COR-L47 (cell line): ENCODE results near the gene FBXO21.
"Not testable (repeated sequence)": the region's sequence is repeated elsewhere in the genome, so short reads cannot be mapped to it uniquely, and the experiment has no call there.

Experiments used
- DNase-seq: peaks from one replicate; lab custom pipeline; 2025; lab: John Stamatoyannopoulos, UW

The FBXO21 gene

GRCh38 chr12:117104003-117104402 is 86.3 kb downstream of the FBXO21 start:
- DNase-seq = not testable (repeated sequence)

GRCh38 chr12:117102800-117103181 is 87.5 kb downstream of the FBXO21 start:
- no peak for DNase-seq

- DNase-seq = no peak
Observed at GRCh38 chr12:117101953-117102799, 88.1 kb downstream of the FBXO21 start.

GRCh38 chr12:117100851-117101673 is 89.2 kb downstream of the FBXO21 start:
- no peak for DNase-seq

- DNase-seq = no peak
Observed at GRCh38 chr12:117100251-117100650, 90.0 kb downstream of the FBXO21 start.

- no peak for DNase-seq
Observed at GRCh38 chr12:117098361-117099217, 91.7 kb downstream of the FBXO21 start.

GRCh38 chr12:117098024-117098360 is 92.3 kb downstream of the FBXO21 start:
- DNase-seq = no peak

- DNase-seq = no peak
Observed at GRCh38 chr12:117097159-117097558, 93.1 kb downstream of the FBXO21 start.

GRCh38 chr12:117096501-117097042 is 93.7 kb downstream of the FBXO21 start:
- no peak for DNase-seq

- DNase-seq = not testable (repeated sequence)
Observed at GRCh38 chr12:117095191-117095590, 95.1 kb downstream of the FBXO21 start.

- DNase-seq = no peak
Observed at GRCh38 chr12:117093918-117094630, 96.2 kb downstream of the FBXO21 start.

- DNase-seq = no peak
Observed at GRCh38 chr12:117093431-117093830, 96.8 kb downstream of the FBXO21 start.

- DNase-seq = no peak
Observed at GRCh38 chr12:117092886-117093285, 97.4 kb downstream of the FBXO21 start.

GRCh38 chr12:117092511-117092780 is 97.8 kb downstream of the FBXO21 start:
- DNase-seq = no peak
